GM23338 (cell line): ENCODE results near the gene PDE4D. TPM values are rescaled to one million over a fixed set of nuclear protein-coding genes. Genes with fewer than 3 reads are reported as not detected.

Experiments
- ATAC-seq: fragments of 200-7000 bp; cut with Tn5 transposase; 3 replicates; pipeline ENCODE4 v1.9.1; 2020
- DNase-seq: peaks from one replicate; pipeline ENCODE4 v3.0.0-alpha.2; 2015; ENCODE audit warnings: low spot score
- H2AFZ ChIP-seq: fragments of 200-600 bp; sonication (generic); 2 replicates; pipeline ENCODE4 v1.8.0; 2016; ENCODE audit warnings: antibody characterized with exemption, mild to moderate bottlenecking, moderate library complexity
- H3F3A ChIP-seq: fragments of 200-600 bp; sonication (generic); replicated peaks from 2 replicates; pipeline ENCODE4 v1.8.0; 2017; ENCODE audit warnings: antibody characterized with exemption, mixed run types, low read depth
- H3K27ac ChIP-seq: fragments of 200-600 bp; sonication (generic); 2 replicates; pipeline ENCODE4 v1.6.1; 2016; ENCODE audit warnings: low read depth
- H3K27me3 ChIP-seq: fragments of 200-600 bp; sonication (generic); 2 replicates; pipeline ENCODE4 v1.8.0; 2016; ENCODE audit warnings: mild to moderate bottlenecking, mixed run types, moderate library complexity; ENCODE audit not compliant: insufficient read depth
- H3K36me3 ChIP-seq: fragments of 200-600 bp; sonication (generic); 2 replicates; pipeline ENCODE4 v1.8.0; 2016; ENCODE audit warnings: mild to moderate bottlenecking; ENCODE audit not compliant: insufficient read depth
- H3K4me1 ChIP-seq: fragments of 200-600 bp; sonication (generic); 2 replicates; pipeline ENCODE4 v1.8.0; 2016; ENCODE audit warnings: mild to moderate bottlenecking, moderate library complexity; ENCODE audit not compliant: insufficient read depth
- H3K4me2 ChIP-seq: fragments of 200-600 bp; sonication (generic); 2 replicates; pipeline ENCODE4 v1.7.1; 2017; ENCODE audit warnings: mixed run types
- H3K4me3 ChIP-seq: fragments of 200-600 bp; sonication (generic); 2 replicates; pipeline ENCODE4 v1.6.1; 2016; ENCODE audit warnings: mixed run types
- H3K79me2 ChIP-seq: fragments of 200-600 bp; sonication (generic); replicated peaks from 2 replicates; pipeline ENCODE4 v1.8.0; 2017; ENCODE audit warnings: mild to moderate bottlenecking; ENCODE audit not compliant: insufficient read depth
- H3K9me2 ChIP-seq: fragments of 200-600 bp; sonication (generic); 2 replicates; pipeline ENCODE4 v1.8.0; 2017; ENCODE audit not compliant: insufficient read depth
- H4K20me1 ChIP-seq: fragments of 200-600 bp; sonication (generic); replicated peaks from 2 replicates; pipeline ENCODE4 v1.8.0; 2017; ENCODE audit warnings: mild to moderate bottlenecking; ENCODE audit not compliant: insufficient read depth
- H3K27ac Mint-ChIP-seq: 2 replicates; pipeline ENCODE4 v1.8.0; 2020; ENCODE audit warnings: inconsistent platforms, mild to moderate bottlenecking, moderate library complexity, mixed read lengths
- H3K27me3 Mint-ChIP-seq: 3 replicates; pipeline ENCODE4 v1.8.0; 2022; ENCODE audit warnings: low read depth, mild to moderate bottlenecking, moderate library complexity, mixed read lengths, inconsistent platforms; ENCODE audit not compliant: insufficient read depth, poor library complexity
- H3K36me3 Mint-ChIP-seq: 3 replicates; pipeline ENCODE4 v1.8.0; 2021; ENCODE audit warnings: low read depth, mild to moderate bottlenecking, inconsistent platforms, moderate library complexity, mixed read lengths
- H3K4me1 Mint-ChIP-seq: 3 replicates; pipeline ENCODE4 v1.8.0; 2020; ENCODE audit warnings: mild to moderate bottlenecking, inconsistent platforms, mixed read lengths
- H3K4me3 Mint-ChIP-seq: 3 replicates; pipeline ENCODE4 v1.8.0; 2021; ENCODE audit warnings: moderate library complexity, mild to moderate bottlenecking, inconsistent platforms, mixed read lengths
- H3K9me3 Mint-ChIP-seq: 3 replicates; pipeline ENCODE4 v1.8.0; 2020; ENCODE audit warnings: moderate library complexity, mild to moderate bottlenecking, inconsistent platforms, mixed read lengths
- CREB1 ChIP-seq: fragments of 250-450 bp; sonication (Bioruptor Pico); IDR thresholded peaks from 2 replicates; pipeline ENCODE4 v1.5.0; 2020; ENCODE audit warnings: low read depth, mild to moderate bottlenecking, moderate library complexity
- EZH2 ChIP-seq: fragments of 200-600 bp; sonication (generic); IDR thresholded peaks from one replicate; pipeline ENCODE4 v1.8.0; 2017; ENCODE audit warnings: antibody characterized with exemption, mild to moderate bottlenecking, low read depth; ENCODE audit not compliant: unreplicated experiment
- EZH2phosphoT487 ChIP-seq: fragments of 200-600 bp; sonication (generic); IDR thresholded peaks from one replicate; pipeline ENCODE4 v1.8.1; 2018; ENCODE audit warnings: antibody characterized with exemption; ENCODE audit not compliant: unreplicated experiment
- NANOG ChIP-seq: IDR thresholded peaks from 2 replicates; pipeline ENCODE4 v1.6.1; 2016; ENCODE audit warnings: antibody characterized with exemption, borderline replicate concordance
- ZNF114 ChIP-seq: fragments of 250-450 bp; sonication (Bioruptor Pico); IDR thresholded peaks from 2 replicates; pipeline ENCODE4 v1.5.0; 2020; ENCODE audit warnings: mild to moderate bottlenecking, moderate library complexity
- ZNF331 ChIP-seq: fragments of 250-450 bp; sonication (Bioruptor Pico); IDR thresholded peaks from 2 replicates; pipeline ENCODE4 v1.5.0; 2020; ENCODE audit warnings: low read depth, mild to moderate bottlenecking, moderate library complexity
- polyA plus RNA-seq: library from polyadenylated mRNA; unstranded; fragments of >200 nt; fragmentation: Nextera tagmentation; extraction: Ambion mirVana; gene quantifications from 2 replicates; pipeline ENCODE4 v1.2.1, GENCODE V29; 2016
- total RNA-seq: library from RNA; depleted of rRNA; stranded (reverse); fragments of >200 nt; shearing (Covaris generic); gene quantifications from 2 replicates; pipeline ENCODE4 v1.2.3, GENCODE V29; 2014
- TF ChIP-seq, protein P1 (sequence below): IDR thresholded peaks from 2 replicates; pipeline ENCODE4 v1.6.1; 2016; ENCODE audit warnings: antibody characterized with exemption
- TF ChIP-seq, protein P2 (sequence below): fragments of 250-450 bp; sonication (Bioruptor Pico); IDR thresholded peaks from 2 replicates; pipeline ENCODE4 v1.5.0; 2020; ENCODE audit warnings: mild to moderate bottlenecking, moderate library complexity
- TF ChIP-seq, protein P3 (sequence below): IDR thresholded peaks from one replicate; pipeline ENCODE4 v1.6.1; 2018; ENCODE audit warnings: antibody characterized with exemption; ENCODE audit not compliant: unreplicated experiment
- TF ChIP-seq, protein P4 (sequence below), 2 experiments: fragments of 200-600 bp in 1 of 2; sonication (generic) in 1 of 2; conservative IDR thresholded peaks; 2 replicates each; pipeline versions ENCODE4 v1.5.1 to v1.6.1; 2016 to 2017; ENCODE audit warnings: antibody characterized with exemption in 2 of 2, low read depth in 2 of 2, mild to moderate bottlenecking in 2 of 2, moderate library complexity in 1 of 2

Gene PDE4D
- total and polyA plus RNA-seq, 2 experiments from 2014 or later = 2.1 to 4.7 TPM

DNA sequence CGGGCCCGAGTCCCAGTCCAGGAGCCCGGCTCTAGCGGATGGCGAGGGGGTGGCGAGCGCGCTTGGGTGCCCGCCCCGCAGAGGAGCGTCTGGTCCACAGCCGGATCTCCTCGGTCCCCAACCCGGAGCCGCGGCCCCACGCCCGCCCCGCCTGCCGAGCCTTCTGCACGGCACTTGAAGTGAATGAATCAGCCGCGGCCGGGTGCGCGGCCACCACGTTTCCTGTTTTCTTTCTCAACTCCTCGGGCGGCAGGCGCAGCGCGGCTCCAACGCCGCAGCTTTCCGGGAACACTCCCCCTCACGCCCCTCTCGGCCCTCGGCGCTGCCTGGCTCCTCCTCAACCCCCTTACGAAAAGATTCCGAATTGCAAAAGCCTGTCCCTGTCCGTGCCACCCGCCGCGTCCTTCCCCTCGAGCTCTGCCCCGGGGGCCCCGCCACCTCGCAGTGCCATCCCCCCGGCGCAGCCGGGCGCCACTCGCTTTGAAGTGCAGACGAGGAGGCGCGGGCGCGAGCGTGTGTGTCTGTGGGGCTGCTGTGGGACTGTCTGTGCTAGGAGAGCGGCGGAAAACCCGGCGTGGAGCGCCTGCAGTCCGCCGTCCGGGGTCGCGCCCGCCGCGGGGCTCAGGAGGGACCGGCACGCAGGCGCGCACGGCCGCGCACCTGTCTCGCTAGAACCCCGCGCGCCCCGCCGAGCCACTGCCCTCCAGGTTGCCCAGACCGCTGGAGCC is 854.1 kb downstream of the PDE4D start:
- no peak overlapping the region for H3K27ac Mint-ChIP-seq

More for the DNA sequence above, 854.1 kb downstream of the PDE4D start:
- no peaks in the 10 kb centered on the region for H3K9me2 ChIP-seq
- DNase-seq (peak; percentile 82), ATAC-seq (peak; percentile 76)
- H4K20me1 ChIP-seq = no peaks in the 10 kb centered on the region
- H2AFZ ChIP-seq = peak overlapping the region; percentile 96
- H3K4me1 ChIP-seq = peaks cover 8% of the 10 kb centered on the region
- no peaks in the 10 kb centered on the region for H3K36me3 ChIP-seq
- peak overlapping the region; percentile 77 for H3K4me2 ChIP-seq
- peak overlapping the region; percentile 91 for H3K4me3 ChIP-seq
- H3K27me3 ChIP-seq = peaks cover 48% of the 10 kb centered on the region
- no peaks in the 10 kb centered on the region for H3K9me3 Mint-ChIP-seq
- peaks cover 27% of the 10 kb centered on the region for H3K27me3 Mint-ChIP-seq
- H3F3A ChIP-seq = no peaks in the 10 kb centered on the region
- no peak overlapping the region for H3K27ac ChIP-seq
- H3K4me1 Mint-ChIP-seq = peaks cover 10% of the 10 kb centered on the region; the same call in 2 of the 3 replicates
- no peaks in the 10 kb centered on the region for H3K36me3 Mint-ChIP-seq
- TF ChIP-seq, protein P1, sequence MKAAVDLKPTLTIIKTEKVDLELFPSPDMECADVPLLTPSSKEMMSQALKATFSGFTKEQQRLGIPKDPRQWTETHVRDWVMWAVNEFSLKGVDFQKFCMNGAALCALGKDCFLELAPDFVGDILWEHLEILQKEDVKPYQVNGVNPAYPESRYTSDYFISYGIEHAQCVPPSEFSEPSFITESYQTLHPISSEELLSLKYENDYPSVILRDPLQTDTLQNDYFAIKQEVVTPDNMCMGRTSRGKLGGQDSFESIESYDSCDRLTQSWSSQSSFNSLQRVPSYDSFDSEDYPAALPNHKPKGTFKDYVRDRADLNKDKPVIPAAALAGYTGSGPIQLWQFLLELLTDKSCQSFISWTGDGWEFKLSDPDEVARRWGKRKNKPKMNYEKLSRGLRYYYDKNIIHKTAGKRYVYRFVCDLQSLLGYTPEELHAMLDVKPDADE = no peak
- TF ChIP-seq, protein P2, sequence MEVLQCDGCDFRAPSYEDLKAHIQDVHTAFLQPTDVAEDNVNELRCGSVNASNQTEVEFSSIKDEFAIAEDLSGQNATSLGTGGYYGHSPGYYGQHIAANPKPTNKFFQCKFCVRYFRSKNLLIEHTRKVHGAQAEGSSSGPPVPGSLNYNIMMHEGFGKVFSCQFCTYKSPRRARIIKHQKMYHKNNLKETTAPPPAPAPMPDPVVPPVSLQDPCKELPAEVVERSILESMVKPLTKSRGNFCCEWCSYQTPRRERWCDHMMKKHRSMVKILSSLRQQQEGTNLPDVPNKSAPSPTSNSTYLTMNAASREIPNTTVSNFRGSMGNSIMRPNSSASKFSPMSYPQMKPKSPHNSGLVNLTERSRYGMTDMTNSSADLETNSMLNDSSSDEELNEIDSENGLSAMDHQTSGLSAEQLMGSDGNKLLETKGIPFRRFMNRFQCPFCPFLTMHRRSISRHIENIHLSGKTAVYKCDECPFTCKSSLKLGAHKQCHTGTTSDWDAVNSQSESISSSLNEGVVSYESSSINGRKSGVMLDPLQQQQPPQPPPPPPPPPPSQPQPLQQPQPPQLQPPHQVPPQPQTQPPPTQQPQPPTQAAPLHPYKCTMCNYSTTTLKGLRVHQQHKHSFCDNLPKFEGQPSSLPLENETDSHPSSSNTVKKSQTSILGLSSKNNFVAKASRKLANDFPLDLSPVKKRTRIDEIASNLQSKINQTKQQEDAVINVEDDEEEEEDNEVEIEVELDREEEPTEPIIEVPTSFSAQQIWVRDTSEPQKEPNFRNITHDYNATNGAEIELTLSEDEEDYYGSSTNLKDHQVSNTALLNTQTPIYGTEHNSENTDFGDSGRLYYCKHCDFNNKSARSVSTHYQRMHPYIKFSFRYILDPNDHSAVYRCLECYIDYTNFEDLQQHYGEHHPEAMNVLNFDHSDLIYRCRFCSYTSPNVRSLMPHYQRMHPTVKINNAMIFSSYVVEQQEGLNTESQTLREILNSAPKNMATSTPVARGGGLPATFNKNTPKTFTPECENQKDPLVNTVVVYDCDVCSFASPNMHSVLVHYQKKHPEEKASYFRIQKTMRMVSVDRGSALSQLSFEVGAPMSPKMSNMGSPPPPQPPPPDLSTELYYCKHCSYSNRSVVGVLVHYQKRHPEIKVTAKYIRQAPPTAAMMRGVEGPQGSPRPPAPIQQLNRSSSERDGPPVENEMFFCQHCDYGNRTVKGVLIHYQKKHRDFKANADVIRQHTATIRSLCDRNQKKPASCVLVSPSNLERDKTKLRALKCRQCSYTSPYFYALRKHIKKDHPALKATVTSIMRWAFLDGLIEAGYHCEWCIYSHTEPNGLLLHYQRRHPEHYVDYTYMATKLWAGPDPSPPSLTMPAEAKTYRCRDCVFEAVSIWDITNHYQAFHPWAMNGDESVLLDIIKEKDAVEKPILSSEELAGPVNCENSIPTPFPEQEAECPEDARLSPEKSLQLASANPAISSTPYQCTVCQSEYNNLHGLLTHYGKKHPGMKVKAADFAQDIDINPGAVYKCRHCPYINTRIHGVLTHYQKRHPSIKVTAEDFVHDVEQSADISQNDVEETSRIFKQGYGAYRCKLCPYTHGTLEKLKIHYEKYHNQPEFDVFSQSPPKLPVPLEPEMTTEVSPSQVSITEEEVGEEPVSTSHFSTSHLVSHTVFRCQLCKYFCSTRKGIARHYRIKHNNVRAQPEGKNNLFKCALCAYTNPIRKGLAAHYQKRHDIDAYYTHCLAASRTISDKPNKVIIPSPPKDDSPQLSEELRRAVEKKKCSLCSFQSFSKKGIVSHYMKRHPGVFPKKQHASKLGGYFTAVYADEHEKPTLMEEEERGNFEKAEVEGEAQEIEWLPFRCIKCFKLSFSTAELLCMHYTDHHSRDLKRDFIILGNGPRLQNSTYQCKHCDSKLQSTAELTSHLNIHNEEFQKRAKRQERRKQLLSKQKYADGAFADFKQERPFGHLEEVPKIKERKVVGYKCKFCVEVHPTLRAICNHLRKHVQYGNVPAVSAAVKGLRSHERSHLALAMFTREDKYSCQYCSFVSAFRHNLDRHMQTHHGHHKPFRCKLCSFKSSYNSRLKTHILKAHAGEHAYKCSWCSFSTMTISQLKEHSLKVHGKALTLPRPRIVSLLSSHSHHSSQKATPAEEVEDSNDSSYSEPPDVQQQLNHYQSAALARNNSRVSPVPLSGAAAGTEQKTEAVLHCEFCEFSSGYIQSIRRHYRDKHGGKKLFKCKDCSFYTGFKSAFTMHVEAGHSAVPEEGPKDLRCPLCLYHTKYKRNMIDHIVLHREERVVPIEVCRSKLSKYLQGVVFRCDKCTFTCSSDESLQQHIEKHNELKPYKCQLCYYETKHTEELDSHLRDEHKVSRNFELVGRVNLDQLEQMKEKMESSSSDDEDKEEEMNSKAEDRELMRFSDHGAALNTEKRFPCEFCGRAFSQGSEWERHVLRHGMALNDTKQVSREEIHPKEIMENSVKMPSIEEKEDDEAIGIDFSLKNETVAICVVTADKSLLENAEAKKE (CRISPR knock-in tag) = no peak
- TF ChIP-seq, protein P3, sequence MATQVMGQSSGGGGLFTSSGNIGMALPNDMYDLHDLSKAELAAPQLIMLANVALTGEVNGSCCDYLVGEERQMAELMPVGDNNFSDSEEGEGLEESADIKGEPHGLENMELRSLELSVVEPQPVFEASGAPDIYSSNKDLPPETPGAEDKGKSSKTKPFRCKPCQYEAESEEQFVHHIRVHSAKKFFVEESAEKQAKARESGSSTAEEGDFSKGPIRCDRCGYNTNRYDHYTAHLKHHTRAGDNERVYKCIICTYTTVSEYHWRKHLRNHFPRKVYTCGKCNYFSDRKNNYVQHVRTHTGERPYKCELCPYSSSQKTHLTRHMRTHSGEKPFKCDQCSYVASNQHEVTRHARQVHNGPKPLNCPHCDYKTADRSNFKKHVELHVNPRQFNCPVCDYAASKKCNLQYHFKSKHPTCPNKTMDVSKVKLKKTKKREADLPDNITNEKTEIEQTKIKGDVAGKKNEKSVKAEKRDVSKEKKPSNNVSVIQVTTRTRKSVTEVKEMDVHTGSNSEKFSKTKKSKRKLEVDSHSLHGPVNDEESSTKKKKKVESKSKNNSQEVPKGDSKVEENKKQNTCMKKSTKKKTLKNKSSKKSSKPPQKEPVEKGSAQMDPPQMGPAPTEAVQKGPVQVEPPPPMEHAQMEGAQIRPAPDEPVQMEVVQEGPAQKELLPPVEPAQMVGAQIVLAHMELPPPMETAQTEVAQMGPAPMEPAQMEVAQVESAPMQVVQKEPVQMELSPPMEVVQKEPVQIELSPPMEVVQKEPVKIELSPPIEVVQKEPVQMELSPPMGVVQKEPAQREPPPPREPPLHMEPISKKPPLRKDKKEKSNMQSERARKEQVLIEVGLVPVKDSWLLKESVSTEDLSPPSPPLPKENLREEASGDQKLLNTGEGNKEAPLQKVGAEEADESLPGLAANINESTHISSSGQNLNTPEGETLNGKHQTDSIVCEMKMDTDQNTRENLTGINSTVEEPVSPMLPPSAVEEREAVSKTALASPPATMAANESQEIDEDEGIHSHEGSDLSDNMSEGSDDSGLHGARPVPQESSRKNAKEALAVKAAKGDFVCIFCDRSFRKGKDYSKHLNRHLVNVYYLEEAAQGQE = no peak
- TF ChIP-seq ZNF114 (CRISPR knock-in tag) (no peak), EZH2phosphoT487 (no peak), CREB1 (CRISPR knock-in tag) (no peak), EZH2 (no peak), ZNF331 (CRISPR knock-in tag) (no peak), NANOG (no peak)
- TF ChIP-seq, protein P4, sequence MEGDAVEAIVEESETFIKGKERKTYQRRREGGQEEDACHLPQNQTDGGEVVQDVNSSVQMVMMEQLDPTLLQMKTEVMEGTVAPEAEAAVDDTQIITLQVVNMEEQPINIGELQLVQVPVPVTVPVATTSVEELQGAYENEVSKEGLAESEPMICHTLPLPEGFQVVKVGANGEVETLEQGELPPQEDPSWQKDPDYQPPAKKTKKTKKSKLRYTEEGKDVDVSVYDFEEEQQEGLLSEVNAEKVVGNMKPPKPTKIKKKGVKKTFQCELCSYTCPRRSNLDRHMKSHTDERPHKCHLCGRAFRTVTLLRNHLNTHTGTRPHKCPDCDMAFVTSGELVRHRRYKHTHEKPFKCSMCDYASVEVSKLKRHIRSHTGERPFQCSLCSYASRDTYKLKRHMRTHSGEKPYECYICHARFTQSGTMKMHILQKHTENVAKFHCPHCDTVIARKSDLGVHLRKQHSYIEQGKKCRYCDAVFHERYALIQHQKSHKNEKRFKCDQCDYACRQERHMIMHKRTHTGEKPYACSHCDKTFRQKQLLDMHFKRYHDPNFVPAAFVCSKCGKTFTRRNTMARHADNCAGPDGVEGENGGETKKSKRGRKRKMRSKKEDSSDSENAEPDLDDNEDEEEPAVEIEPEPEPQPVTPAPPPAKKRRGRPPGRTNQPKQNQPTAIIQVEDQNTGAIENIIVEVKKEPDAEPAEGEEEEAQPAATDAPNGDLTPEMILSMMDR (conservative IDR thresholded peaks at IDR 0.05; ENCODE audit: low read depth in 2 of 2) = no peak
- H3K4me3 Mint-ChIP-seq = peak overlapping the region; percentile 89
- H3K79me2 ChIP-seq = no peaks in the 10 kb centered on the region; the same call in 1 of the 2 replicates
